Activated B cell treated with CpG ODN at 0.5 μM for 24 hours (primary cell): Measurements from ENCODE around the gene ECI1. TPM values are rescaled to one million over a fixed set of nuclear protein-coding genes. Genes with fewer than 3 reads are reported as not detected.
A peak's percentile ranks its signal among the peaks of the same experiment; 100 is the strongest.
"Not testable (repeated sequence)": the region's sequence is repeated elsewhere in the genome, so short reads cannot be mapped to it uniquely, and the experiment has no call there.

Source experiments
- ATAC-seq: fragments of 200-7000 bp; cut with Tn5 transposase; one replicate; pipeline ENCODE4 v1.10.0; 2021; ENCODE audit warnings: low read depth, mild to moderate bottlenecking, moderate library complexity
- CTCF ChIA-PET: fragments of 350-600 bp; sonication (Branson Sonifier 250); formaldehyde crosslinking; loops from one replicate; lab custom pipeline; 2021; ENCODE audit warnings: antibody characterized with exemption; lab: Charles Lee
- POLR2A ChIA-PET: fragments of 350-600 bp; sonication (Branson Sonifier 250); formaldehyde crosslinking; loops from one replicate; lab custom pipeline; 2021; ENCODE audit warnings: antibody characterized with exemption; lab: Charles Lee
- DNase-seq: peaks from one replicate; pipeline ENCODE4 v3.0.0; 2022
- H3K27ac Mint-ChIP-seq: one replicate; pipeline ENCODE4 v1.8.0; 2020; ENCODE audit warnings: mixed read lengths
- H3K27me3 Mint-ChIP-seq: one replicate; pipeline ENCODE4 v1.8.0; 2021; ENCODE audit warnings: mixed read lengths
- H3K36me3 Mint-ChIP-seq: one replicate; pipeline ENCODE4 v1.8.0; 2021; ENCODE audit warnings: low read depth, mixed read lengths
- H3K4me1 Mint-ChIP-seq: one replicate; pipeline ENCODE4 v1.8.0; 2021; ENCODE audit warnings: mixed read lengths
- H3K4me3 Mint-ChIP-seq: one replicate; pipeline ENCODE4 v1.8.0; 2020; ENCODE audit warnings: mild to moderate bottlenecking, mixed read lengths
- H3K9me3 Mint-ChIP-seq: one replicate; pipeline ENCODE4 v1.8.0; 2020; ENCODE audit warnings: mixed read lengths
- CTCF ChIP-seq: fragments of 200-600 bp; IDR thresholded peaks from one replicate; pipeline ENCODE4 v1.8.0; 2022; ENCODE audit warnings: antibody characterized with exemption, mild to moderate bottlenecking
- intact Hi-C: fragments of 100-400 bp; cut with micrococcal nuclease; formaldehyde crosslinking; loops from one replicate; pipeline ENCODE4 v1.15.1; 2024
- total RNA-seq: library from RNA; stranded (reverse); gene quantifications from 2 replicates; pipeline ENCODE4 v1.2.3, GENCODE V29; 2022

Gene ECI1
- total RNA-seq, 1 donor from 2014 or later = 38.1 TPM

GRCh38 chr16:2270588-2271470, 19.4 kb upstream of the ECI1 start:
- no peak overlapping the region for H3K4me3 Mint-ChIP-seq
- POLR2A ChIA-PET = interaction anchor here (0.9 to 1.3 kb wide), 2 partner anchors 14 to 116 kb away, joined by 3 read pairs; partner anchors contain the start of gene TRAF7

GRCh38 chr16:2270070-2270462, 18.7 kb upstream of the ECI1 start:
- no peaks in the 10 kb centered on the region for H3K9me3 Mint-ChIP-seq
- POLR2A ChIA-PET = interaction anchor here (0.9 to 2.3 kb wide), 2 partner anchors 13 to 115 kb away, joined by 3 to 14 read pairs; partner anchors contain the start of gene TRAF7
- no peaks in the 10 kb centered on the region for H3K27me3 Mint-ChIP-seq
- peaks cover 32% of the 10 kb centered on the region for H3K4me1 Mint-ChIP-seq
- CTCF ChIA-PET = interaction anchor here (0.9 kb wide), 1 partner anchor 20 kb away, joined by 3 read pairs; no protein-coding TSS in a partner anchor
- no peak for TF ChIP-seq CTCF
- ATAC-seq (no peak), DNase-seq (no peak)
- intact Hi-C loops = no loop called here
- H3K27ac Mint-ChIP-seq = no peak overlapping the region
- peak overlapping the region; percentile 93 for H3K4me3 Mint-ChIP-seq
- peaks cover 21% of the 10 kb centered on the region for H3K36me3 Mint-ChIP-seq

More at GRCh38 chr16:2270588-2271470, 19.4 kb upstream of the ECI1 start:
- DNase-seq (no peak), ATAC-seq (no peak)
- Mint-ChIP-seq H3K36me3 (peaks cover 17% of the 10 kb centered on the region), H3K9me3 (no peaks in the 10 kb centered on the region), H3K27ac (no peak overlapping the region), H3K27me3 (no peaks in the 10 kb centered on the region), H3K4me1 (peaks cover 25% of the 10 kb centered on the region)
- CTCF ChIA-PET = no interaction called here
- intact Hi-C loops = no loop called here
- TF ChIP-seq CTCF = no peak

- peak within 1 kb of the TSS; percentile 98 for H3K27ac Mint-ChIP-seq
These were observed 16.7 kb upstream of the ECI1 start, which contains the start of gene RNPS1 for GRCh38 chr16:2267913-2268666. Gene RNPS1 (minus strand): TSS chr16:2268126. CDS start chr16:2264643, 3,483 bp downstream.

GRCh38 chr16:2267505-2267912, 16.1 kb upstream of the ECI1 start:
- H3K9me3 Mint-ChIP-seq, H3K27me3 Mint-ChIP-seq, DNase-seq, CTCF ChIA-PET: not testable (repeated sequence)
- H3K36me3 Mint-ChIP-seq = peaks cover 44% of the 10 kb centered on the region
- peak overlapping the region; percentile 98 for H3K27ac Mint-ChIP-seq
- peaks cover 43% of the 10 kb centered on the region for H3K4me1 Mint-ChIP-seq
- H3K4me3 Mint-ChIP-seq = peak overlapping the region; percentile 93
- intact Hi-C loops = loop anchor here (5.0 kb wide), 4 partner anchors 245 to 655 kb away; partner anchors contain the start of genes ATP6V0C, CRAMP1, IFT140 and RPS2
- peak; percentile 59 for ATAC-seq
- POLR2A ChIA-PET = interaction anchor here (1.0 to 1.5 kb wide), 2 partner anchors 16 to 127 kb away, joined by 3 to 6 read pairs; partner anchors contain the start of gene ECI1

More at GRCh38 chr16:2267913-2268666, 16.7 kb upstream of the ECI1 start, which contains the start of gene RNPS1:
- POLR2A ChIA-PET = interaction anchor here (0.7 to 2.3 kb wide), 9 partner anchors 16 to 303 kb away, joined by 3 to 14 read pairs (median 4); partner anchors contain the start of genes ATP6V0C, ECI1, RPS2 and TBL3
- CTCF ChIA-PET = interaction anchor here (0.8 kb wide), 1 partner anchor 73 kb away, joined by 3 read pairs; no protein-coding TSS in a partner anchor
- DNase-seq (peak; percentile 98), ATAC-seq (peak; percentile 91)
- intact Hi-C loops = loop anchor here (1.0 to 5.0 kb wide), 8 partner anchors 17 to 656 kb away; partner anchors contain the start of genes ATP6V0C, CCNF, CRAMP1 and E4F1
- Mint-ChIP-seq H3K27me3 (no peaks in the 10 kb centered on the region), H3K9me3 (no peaks in the 10 kb centered on the region), H3K4me1 (peaks cover 43% of the 10 kb centered on the region), H3K4me3 (peak within 1 kb of the TSS; percentile 93), H3K36me3 (peaks cover 38% of the 10 kb centered on the region)
- TF ChIP-seq CTCF = no peak

- ATAC-seq, H3K9me3 Mint-ChIP-seq, DNase-seq, H3K27me3 Mint-ChIP-seq: not testable (repeated sequence)
- Mint-ChIP-seq H3K4me1 (peaks cover 43% of the 10 kb centered on the region), H3K36me3 (peaks cover 50% of the 10 kb centered on the region), H3K4me3 (peak overlapping the region; percentile 93), H3K27ac (peak overlapping the region; percentile 77)
- intact Hi-C loops = loop anchor here (5.0 kb wide), 4 partner anchors 245 to 655 kb away; partner anchors contain the start of genes ATP6V0C, CRAMP1, IFT140 and RPS2
- POLR2A ChIA-PET = interaction anchor here (1.5 kb wide), 1 partner anchor 15 kb away, joined by 6 read pairs; the partner anchor contains the start of gene ECI1
- CTCF ChIA-PET = interaction anchor here (1.4 kb wide), 1 partner anchor 15 kb away, joined by 4 read pairs; the partner anchor contains the start of gene ECI1
These were observed 15.5 kb upstream of the ECI1 start for GRCh38 chr16:2266887-2267286.

- POLR2A ChIA-PET = interaction anchor here (0.7 to 1.9 kb wide), 3 partner anchors 11 to 58 kb away, joined by 3 to 6 read pairs (median 3); partner anchors contain the start of genes ECI1, MLST8 and PGP
- peaks cover 77% of the 10 kb centered on the region for H3K36me3 Mint-ChIP-seq
- H3K27me3 Mint-ChIP-seq, CTCF ChIA-PET, H3K27ac Mint-ChIP-seq, ATAC-seq, intact Hi-C loops, DNase-seq, H3K4me3 Mint-ChIP-seq, H3K9me3 Mint-ChIP-seq: not testable (repeated sequence)
- peaks cover 30% of the 10 kb centered on the region for H3K4me1 Mint-ChIP-seq
These were observed 11.6 kb upstream of the ECI1 start for GRCh38 chr16:2263026-2263425.
